GM12878 (cell line): ENCODE measurements around the gene TCF7L1. TPM values are rescaled to one million over a fixed set of nuclear protein-coding genes. Genes with fewer than 3 reads are reported as not detected.

Experiments
- ATAC-seq: fragments of 200-7000 bp; cut with Tn5 transposase; 3 replicates; pipeline ENCODE4 v1.9.1; 2020; ENCODE audit warnings: mild to moderate bottlenecking, moderate library complexity
- BruUV-seq: library from RNA; stranded (reverse); fragments of 400-500 nt; replicated peaks from 2 replicates; lab custom pipeline; 2021; lab: Mats Ljungman, UMichigan
- CTCF ChIA-PET: fragments of 300-600 bp; sonication (Branson Sonifier 250); formaldehyde crosslinking; extraction: SDS; loops from one replicate; lab custom pipeline; 2021; ENCODE audit warnings: inconsistent platforms; lab: Yijun Ruan, JAX
- POLR2A ChIA-PET: fragments of 350-600 bp; formaldehyde crosslinking; extraction: SDS; loops from one replicate; lab custom pipeline; 2021; ENCODE audit warnings: inconsistent platforms; lab: Charles Lee
- RAD21 ChIA-PET: fragments of 300-600 bp; sonication (Branson Sonifier 250); formaldehyde crosslinking; loops from one replicate; lab custom pipeline; 2023; ENCODE audit warnings: antibody characterized with exemption; ENCODE audit not compliant: unreplicated experiment; lab: Charles Lee
- SMC1A ChIA-PET: fragments of 300-600 bp; sonication (Branson Sonifier 250); formaldehyde crosslinking; loops from one replicate; lab custom pipeline; 2023; ENCODE audit not compliant: unreplicated experiment, uncharacterized antibody; lab: Charles Lee
- DNase-seq: peaks from one replicate; pipeline ENCODE4 v3.0.0-alpha.2; 2011; ENCODE audit warnings: low read depth, low spot score
- FAIRE-seq: peaks from 3 replicates; lab custom pipeline; 2011; peaks lifted over from hg19 to GRCh38; lab: Jason Lieb, UNC
- H2AFZ ChIP-seq: 2 replicates; pipeline ENCODE4 v1.6.0; 2011; ENCODE audit warnings: low read depth, low read length, control low read depth; ENCODE audit not compliant: control insufficient read depth
- H3K27ac ChIP-seq: 2 replicates; pipeline ENCODE4 v1.5.1; 2011; ENCODE audit warnings: control low read depth; ENCODE audit not compliant: control insufficient read depth, insufficient read depth
- H3K27me3 ChIP-seq, 2 experiments: replicated peaks in 1 of 2; 2 replicates each; pipeline versions ENCODE4 v1.6.0 to v1.6.1; 2011; ENCODE audit warnings: low read length in 1 of 2; ENCODE audit not compliant: control insufficient read depth in 2 of 2, insufficient read depth in 2 of 2
- H3K36me3 ChIP-seq, 2 experiments: 2 replicates each; pipeline ENCODE4 v1.5.1; 2011; ENCODE audit warnings: low read length in 1 of 2; ENCODE audit not compliant: control insufficient read depth in 2 of 2, insufficient read depth in 2 of 2
- H3K4me1 ChIP-seq: 2 replicates; pipeline ENCODE4 v1.6.1; 2011; ENCODE audit warnings: mild to moderate bottlenecking, low read length, moderate library complexity, mixed read lengths; ENCODE audit not compliant: control insufficient read depth, insufficient read depth
- H3K4me2 ChIP-seq: 2 replicates; pipeline ENCODE4 v1.6.0; 2011; ENCODE audit warnings: control low read depth; ENCODE audit not compliant: control insufficient read depth, insufficient read depth
- H3K4me3 ChIP-seq: fragments of 200-600 bp; sonication (generic); 2 replicates; pipeline ENCODE4 v1.5.1; 2016
- H3K79me2 ChIP-seq: 2 replicates; pipeline ENCODE4 v1.6.0; 2011; ENCODE audit warnings: low read length; ENCODE audit not compliant: control insufficient read depth, insufficient read depth
- H3K9ac ChIP-seq: 2 replicates; pipeline ENCODE4 v1.8.0; 2011; ENCODE audit warnings: low read length, control low read depth, mixed read lengths; ENCODE audit not compliant: control insufficient read depth, insufficient read depth
- H3K9me3 ChIP-seq: replicated peaks from 3 replicates; pipeline ENCODE4 v1.5.1; 2011; ENCODE audit warnings: mild to moderate bottlenecking, low read length; ENCODE audit not compliant: control insufficient read depth, insufficient read depth
- H4K20me1 ChIP-seq: 2 replicates; pipeline ENCODE4 v1.6.0; 2011; ENCODE audit not compliant: control insufficient read depth, insufficient read depth
- BACH1 ChIP-seq: fragments of 450-650 bp; IDR thresholded peaks from 2 replicates; pipeline ENCODE4 v1.6.1; 2017; ENCODE audit warnings: mild to moderate bottlenecking, borderline replicate concordance
- EED ChIP-seq: sonication (generic); IDR thresholded peaks from 2 replicates; pipeline ENCODE4 v1.6.1; 2016; ENCODE audit warnings: antibody characterized with exemption, low read depth
- EP300 ChIP-seq, 2 experiments: fragments of 150-350 bp in 1 of 2; IDR thresholded peaks; 2 replicates each; pipeline ENCODE4 v1.6.1; 2011 to 2012; ENCODE audit warnings: low read depth in 2 of 2, low read length in 2 of 2, borderline replicate concordance in 1 of 2, improper control_type of control experiment in 1 of 2, inconsistent platforms in 1 of 2; ENCODE audit not compliant: control insufficient read depth in 1 of 2
- EZH2 ChIP-seq: IDR thresholded peaks from 2 replicates; pipeline ENCODE4 v1.6.1; 2012; ENCODE audit warnings: low read depth, mild to moderate bottlenecking, control low read depth, inconsistent platforms, low read length, borderline replicate concordance; ENCODE audit not compliant: control insufficient read depth
- MXI1 ChIP-seq: fragments of 150-350 bp; IDR thresholded peaks from 2 replicates; pipeline ENCODE4 v1.6.1; 2011; ENCODE audit warnings: low read depth, mild to moderate bottlenecking, inconsistent platforms, low read length, improper control_type of control experiment
- MYC ChIP-seq: IDR thresholded peaks from 2 replicates; pipeline ENCODE4 v1.6.1; 2011; ENCODE audit warnings: mild to moderate bottlenecking, low read length, moderate library complexity, inconsistent platforms; ENCODE audit not compliant: insufficient read depth, insufficient replicate concordance, insufficient read length, severe bottlenecking
- NR2C1 ChIP-seq: fragments of 450-650 bp; IDR thresholded peaks from 2 replicates; pipeline ENCODE4 v1.6.1; 2017; ENCODE audit warnings: antibody characterized with exemption, mild to moderate bottlenecking, moderate library complexity
- NR2C2 ChIP-seq: IDR thresholded peaks from 2 replicates; pipeline ENCODE4 v1.6.1; 2011; ENCODE audit warnings: borderline replicate concordance, low read depth; ENCODE audit not compliant: control insufficient read depth, insufficient read length
- TCF3 ChIP-seq: IDR thresholded peaks from 2 replicates; pipeline ENCODE4 v1.6.1; 2012; ENCODE audit warnings: low read depth, mild to moderate bottlenecking, low read length, borderline replicate concordance; ENCODE audit not compliant: insufficient read depth
- TCF7 ChIP-seq: IDR thresholded peaks from 2 replicates; pipeline ENCODE4 v1.6.1; 2014; ENCODE audit warnings: antibody characterized with exemption, borderline replicate concordance
- ZBTB33 ChIP-seq: fragments of 450-650 bp; IDR thresholded peaks from 2 replicates; pipeline ENCODE4 v1.6.1; 2017; ENCODE audit warnings: mild to moderate bottlenecking
- WGBS: methylation state at CpG from one replicate; pipeline ENCODE4 v1.1.6; 2016; ENCODE audit warnings: low lambda C conversion rate; ENCODE audit not compliant: insufficient replicate concordance, insufficient coverage; ENCODE audit errors: missing lambda C conversion rate; 5-methylcytosine and 5-hydroxymethylcytosine counted together
- in situ Hi-C: fragments of 300-500 bp; cut with MboI; formaldehyde crosslinking; loops from 9 replicates; pipeline ENCODE4 v1.14.3; 2018; ENCODE audit warnings: mixed read lengths
- intact Hi-C: fragments of 100-400 bp; cut with micrococcal nuclease; formaldehyde crosslinking; loops from one replicate; pipeline ENCODE4 v1.14.2; 2022; ENCODE audit not compliant: unreplicated experiment
- polyA plus RNA-seq, 11 experiments: library from polyadenylated mRNA; depleted of rRNA in 4 of 11; unstranded in 6 of 11; stranded (reverse) in 5 of 11; fragments of >200 nt; fragmentation: Nextera tagmentation in 4 of 11; fragmentation: Illumina TruSeq in 1 of 11; extraction: Ambion mirVana in 4 of 11; extraction: Trizol in 1 of 11; gene quantifications; 1 replicate in 1 of 11; 2 replicates in 10 of 11; pipeline versions ENCODE4 v1.2.1 to v1.2.3, GENCODE V29; 2011 to 2016; ENCODE audit warnings: inconsistent platforms in 2 of 11, missing spikeins in 2 of 11, low read depth in 1 of 11
- total RNA-seq, 4 experiments: library from RNA; depleted of rRNA in 3 of 4; stranded (reverse); fragments of >200 nt in 3 of 4; fragmentation: Illumina TruSeq in 1 of 4; extraction: Trizol in 1 of 4; gene quantifications; 2 replicates each; pipeline versions ENCODE4 v1.2.1 to v1.2.3, GENCODE V29; 2013 to 2021
- TF ChIP-seq, protein P1 (sequence below): IDR thresholded peaks from 2 replicates; pipeline ENCODE4 v1.6.1; 2012; ENCODE audit warnings: low read depth, low read length, improper control_type of control experiment

The TCF7L1 gene
- total and polyA plus RNA-seq, 10 of the 15 experiments (the other 5 are each of a cell fraction or from before 2014, with no cell fraction given) = 0.03 to 0.11 (median 0.10) TPM; not detected in 7

DNA sequence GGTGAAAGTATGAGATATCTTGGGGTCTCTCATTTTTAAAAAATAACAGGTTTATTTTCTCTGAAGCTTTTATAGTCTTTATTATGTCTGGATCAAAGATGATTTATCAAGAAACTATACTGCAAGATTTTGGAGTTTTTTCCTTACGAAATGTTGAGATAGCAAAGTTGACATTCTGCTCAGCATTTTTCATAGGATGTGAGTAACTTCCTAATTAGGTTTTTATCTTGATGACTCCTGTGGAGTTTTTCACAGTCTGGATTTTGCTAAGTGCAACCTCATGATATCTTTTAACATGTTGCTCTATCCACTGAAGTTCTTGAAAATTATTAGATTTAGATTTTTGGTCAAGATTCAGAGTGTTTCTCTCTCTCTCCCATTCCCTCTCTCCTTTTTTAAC lies 17.8 kb downstream of the TCF7L1 start (continued):
- TF ChIP-seq EED (no peak), TCF7 (no peak), BACH1 (no peak), EP300 (IDR thresholded peaks at IDR 0.05; ENCODE audit: borderline replicate concordance in 1 of 2, control insufficient read depth in 1 of 2, low read depth in 2 of 2, low read length in 2 of 2) (no peak), NR2C1 (no peak)

GRCh38 chr2:85152895-85153294 lies 19.7 kb downstream of the TCF7L1 start:
- FAIRE-seq (no peak), DNase-seq (no peak), ATAC-seq (no peak)
- BruUV-seq = no TSS peak
- no peaks in the 10 kb centered on the region for H3K36me3 ChIP-seq
- no peak overlapping the region for H3K9ac ChIP-seq
- intact Hi-C loops (no loop called here), in situ Hi-C loops (no loop called here)
- H4K20me1 ChIP-seq = no peaks in the 10 kb centered on the region
- no peak overlapping the region for H3K27ac ChIP-seq
- whole genome bisulfite sequencing = 0% methylated on average over 2 of the region's 2 CpGs
- ChIA-PET POLR2A (no interaction called here), CTCF (no interaction called here), RAD21 (no interaction called here), SMC1A (interaction anchor here (1.1 kb wide), 1 partner anchor 12 kb away, joined by 3 read pairs; no protein-coding TSS in a partner anchor)
- H2AFZ ChIP-seq = no peak overlapping the region
- H3K27me3 ChIP-seq = peaks cover 0 to 3% of the 10 kb centered on the region in 2 experiments; a peak in 1 of 4 replicates
- no peaks in the 10 kb centered on the region for H3K4me1 ChIP-seq
- H3K79me2 ChIP-seq = no peaks in the 10 kb centered on the region
- no peak overlapping the region for H3K4me2 ChIP-seq
- no peaks in the 10 kb centered on the region for H3K9me3 ChIP-seq
- no peak for TF ChIP-seq ZBTB33
- no peak for TF ChIP-seq MYC
- no peak for TF ChIP-seq EZH2
- TF ChIP-seq NR2C2 = no peak
- no peak for TF ChIP-seq MXI1
- no peak for TF ChIP-seq TCF3
- TF ChIP-seq, protein P1, sequence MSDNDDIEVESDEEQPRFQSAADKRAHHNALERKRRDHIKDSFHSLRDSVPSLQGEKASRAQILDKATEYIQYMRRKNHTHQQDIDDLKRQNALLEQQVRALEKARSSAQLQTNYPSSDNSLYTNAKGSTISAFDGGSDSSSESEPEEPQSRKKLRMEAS = no peak
- H3K4me3 ChIP-seq = no peak overlapping the region
